Heart left ventricle (tissue), 16 donors: ENCODE measurements around the gene DCDC2. TPM values are rescaled to one million over a fixed set of nuclear protein-coding genes. Genes with fewer than 3 reads are reported as not detected.
"Not testable (repeated sequence)": the region's sequence is repeated elsewhere in the genome, so short reads cannot be mapped to it uniquely, and the experiment has no call there.

Source experiments
- ATAC-seq, 4 donors: fragments of 200-7000 bp; cut with Tn5 transposase; one replicate each; pipeline ENCODE4 v1.9.1; 2020 to 2022; ENCODE audit warnings: moderate library complexity in 4 of 4, mild to moderate bottlenecking in 3 of 4, moderate number of reproducible peaks in 1 of 4
- DNase-seq, 5 donors: peaks; one replicate each; pipeline ENCODE4 v3.0.0-alpha.2; 2020
- H3K27ac ChIP-seq, 12 donors: fragments of 200-600 bp; sonication (generic) in 4 of 12; one replicate each; pipeline versions ENCODE4 v1.5.0 to v1.8.0; 2016 to 2022; ENCODE audit warnings: mild to moderate bottlenecking in 2 of 12
- H3K27me3 ChIP-seq, 9 donors: fragments of 200-600 bp; sonication (generic) in 2 of 9; one replicate each; pipeline versions ENCODE4 v1.5.1 to v1.8.0; 2016 to 2022; ENCODE audit warnings: mild to moderate bottlenecking in 3 of 9
- H3K36me3 ChIP-seq, 9 donors: fragments of 200-600 bp; sonication (generic) in 2 of 9; one replicate each; pipeline versions ENCODE4 v1.5.0 to v1.8.0; 2018 to 2022; ENCODE audit warnings: mild to moderate bottlenecking in 2 of 9
- H3K4me1 ChIP-seq, 12 donors: fragments of 200-600 bp; sonication (generic) in 4 of 12; one replicate each; pipeline versions ENCODE4 v1.5.0 to v1.8.0; 2016 to 2022; ENCODE audit warnings: mild to moderate bottlenecking in 3 of 12
- H3K4me3 ChIP-seq, 12 donors: fragments of 200-600 bp; sonication (generic) in 4 of 12; one replicate each; pipeline versions ENCODE4 v1.5.0 to v1.8.0; 2017 to 2022; ENCODE audit warnings: mild to moderate bottlenecking in 9 of 12, moderate library complexity in 4 of 12
- H3K9me3 ChIP-seq, 12 donors: fragments of 200-600 bp; sonication (generic) in 4 of 12; one replicate each; pipeline versions ENCODE4 v1.5.0 to v1.8.0; 2016 to 2022; ENCODE audit warnings: mild to moderate bottlenecking in 1 of 12
- POLR2A ChIP-seq, 2 donors: fragments of 450-650 bp; IDR thresholded peaks; one replicate each; pipeline ENCODE4 v1.6.1; 2017; ENCODE audit warnings: antibody characterized with exemption in 2 of 2, mild to moderate bottlenecking in 2 of 2, moderate library complexity in 2 of 2
- WGBS, 4 donors: extraction: QIAGEN DNeasy Blood & Tissue Kit in 2 of 4; methylation state at CpG; one replicate each; pipeline versions ENCODE4 v1.1.5 to v1.1.7; 2013 to 2018; 5-methylcytosine and 5-hydroxymethylcytosine counted together
- intact Hi-C, 10 donors: fragments of 100-400 bp; cut with DNase I; formaldehyde crosslinking; loops; one replicate each; pipeline versions ENCODE4 v1.11.1 to v1.14.2; 2022
- polyA plus RNA-seq, 2 donors: library from polyadenylated mRNA; stranded (reverse); fragments of 200-250 nt; gene quantifications; one replicate each; pipeline ENCODE4 v1.2.3, GENCODE V29; 2013
- total RNA-seq, 9 donors: library from RNA; depleted of rRNA in 2 of 9; stranded (reverse); fragments of >200 nt in 2 of 9; fragmentation: NEBNext Ultra II Directional in 3 of 9; extraction: Animal tissue kit (Norgen Biotek cat#: 25700) in 3 of 9; gene quantifications; one replicate each; pipeline versions ENCODE4 v1.1.0 to v1.2.4, GENCODE V29; 2016 to 2023
- TF ChIP-seq, protein P1 (sequence below), 12 donors: fragments of 200-600 bp; sonication (generic) in 4 of 12; IDR thresholded peaks; one replicate each; pipeline versions ENCODE4 v1.5.0 to v1.8.0; 2018 to 2022; ENCODE audit warnings: antibody characterized with exemption in 12 of 12, mild to moderate bottlenecking in 5 of 12
- donor health status: ischemic (EF 13 %, LVEDD 7.1; RV severe dilation, severe dysfunction).
- donor health status: healthy with polysubstance abuse.
- donor health status: DM: no; HTN: yes; CAD: no.
- donor health status: DM: no; HTN: no; CAD: no.
- donor health status: ischemic (EF 25% LVEDD 6.9; RV normal size, moderate dysfunction).
- donor health status: ischemic (EF 25% LVEDD 5.7; RV mildly dilated, moderate dysfunction).
- donor health status: healthy.
- donor health status: DM: yes; HTN: yes; CAD: no.
- donor health status: ischemic (EF 35%, LVEDD 5.7; RV mildly dilated, moderate dysfunction).
- donor health status: nonischemic (EF 11% LVEDD 7.7; RV severe dilation, severe dysfunction).
- donor health status: DM: yes; HTN: yes; CAD: no.
- donor health status: PGD.
- donor health status: ischemic (EF 29% LVEDD 5.4; RV normal size, mild dysfunction).
- donor health status: nonischemic (EF 23%, LVEDD 6.1; RV moderate dilation, normal function).

Gene DCDC2
- total and polyA plus RNA-seq, 11 donors: 0.05 to 0.16 TPM; not detected in 9

DNA sequence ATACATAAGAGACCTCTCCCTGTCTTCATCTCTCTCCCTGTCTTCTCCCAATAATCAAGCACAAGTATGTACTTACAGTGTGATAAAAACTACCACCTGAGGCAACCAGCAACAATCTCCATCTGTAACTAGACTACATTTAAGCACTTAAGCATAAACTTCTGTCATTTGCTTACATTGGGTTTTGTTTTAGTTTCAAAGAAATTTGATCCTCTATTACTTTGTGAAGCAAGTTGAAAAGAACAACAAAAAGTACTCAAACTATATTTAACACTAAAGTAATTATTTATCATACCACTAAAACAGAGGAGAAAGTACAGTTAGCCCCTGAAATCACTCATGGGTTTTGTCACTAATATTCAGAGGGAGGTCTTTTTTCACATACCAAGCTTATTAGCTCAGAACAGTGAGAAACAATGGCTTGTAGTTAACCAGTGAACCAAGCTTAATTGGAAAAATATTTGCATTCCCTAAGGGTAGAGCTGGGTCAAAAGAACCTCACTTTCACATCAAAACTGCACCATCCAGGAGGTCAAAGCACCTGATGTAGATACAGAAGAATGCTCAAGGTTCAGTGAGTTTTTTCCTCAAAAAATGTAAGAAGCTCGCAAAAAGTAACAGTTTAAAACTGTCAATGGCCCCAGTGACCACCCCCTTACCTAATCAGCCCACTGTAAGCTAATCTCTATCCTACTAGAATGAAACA, 34.1 kb downstream of the DCDC2 start:
- intact Hi-C loops: no loop called here
- peaks cover 0 to 9% (median 0%) of the 10 kb centered on the region in 9 donors for H3K27me3 ChIP-seq
- ATAC-seq (no peak), DNase-seq (no peak)
- WGBS, 4 donors: 71 to 89% (median 79%) methylated on average over 1 of the region's 1 CpG
- H3K4me3 ChIP-seq: no peak overlapping the region
- H3K27ac ChIP-seq: no peak overlapping the region
- H3K4me1 ChIP-seq: no peaks in the 10 kb centered on the region
- TF ChIP-seq, protein P1, sequence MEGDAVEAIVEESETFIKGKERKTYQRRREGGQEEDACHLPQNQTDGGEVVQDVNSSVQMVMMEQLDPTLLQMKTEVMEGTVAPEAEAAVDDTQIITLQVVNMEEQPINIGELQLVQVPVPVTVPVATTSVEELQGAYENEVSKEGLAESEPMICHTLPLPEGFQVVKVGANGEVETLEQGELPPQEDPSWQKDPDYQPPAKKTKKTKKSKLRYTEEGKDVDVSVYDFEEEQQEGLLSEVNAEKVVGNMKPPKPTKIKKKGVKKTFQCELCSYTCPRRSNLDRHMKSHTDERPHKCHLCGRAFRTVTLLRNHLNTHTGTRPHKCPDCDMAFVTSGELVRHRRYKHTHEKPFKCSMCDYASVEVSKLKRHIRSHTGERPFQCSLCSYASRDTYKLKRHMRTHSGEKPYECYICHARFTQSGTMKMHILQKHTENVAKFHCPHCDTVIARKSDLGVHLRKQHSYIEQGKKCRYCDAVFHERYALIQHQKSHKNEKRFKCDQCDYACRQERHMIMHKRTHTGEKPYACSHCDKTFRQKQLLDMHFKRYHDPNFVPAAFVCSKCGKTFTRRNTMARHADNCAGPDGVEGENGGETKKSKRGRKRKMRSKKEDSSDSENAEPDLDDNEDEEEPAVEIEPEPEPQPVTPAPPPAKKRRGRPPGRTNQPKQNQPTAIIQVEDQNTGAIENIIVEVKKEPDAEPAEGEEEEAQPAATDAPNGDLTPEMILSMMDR (IDR thresholded peaks at IDR 0.05): no peak
- no peak for TF ChIP-seq POLR2A (IDR thresholded peaks at IDR 0.05)
- no peaks in the 10 kb centered on the region for H3K9me3 ChIP-seq
- H3K36me3 ChIP-seq: no peaks in the 10 kb centered on the region

DNA sequence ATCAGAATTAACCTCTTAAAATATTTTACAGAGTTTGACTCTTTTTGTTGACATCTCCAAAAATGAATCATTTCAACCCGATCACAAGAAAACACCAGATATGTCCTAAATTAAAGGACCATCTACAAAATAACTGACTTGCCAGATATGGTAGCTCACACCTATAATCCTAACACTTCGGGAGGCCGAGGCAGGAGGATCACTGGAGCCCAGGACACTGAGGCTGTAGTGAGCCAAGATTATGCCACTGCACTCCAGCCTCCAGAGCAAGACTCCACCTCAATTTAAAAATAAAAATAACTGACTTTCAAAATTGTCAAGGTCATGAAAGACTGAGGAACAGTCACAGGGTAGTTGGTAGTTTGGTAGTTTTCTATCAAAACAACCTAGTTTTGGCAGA, 34.9 kb downstream of the DCDC2 start:
- Histone ChIP-seq H3K4me3 (no peak overlapping the region), H3K36me3 (no peaks in the 10 kb centered on the region), H3K27me3 (peaks cover 0 to 5% (median 0%) of the 10 kb centered on the region in 9 donors), H3K4me1 (no peaks in the 10 kb centered on the region), H3K27ac (no peak overlapping the region), H3K9me3 (no peaks in the 10 kb centered on the region)
- no peak for DNase-seq
- no peak for ATAC-seq
- TF ChIP-seq, protein P1 (IDR thresholded peaks at IDR 0.05): no peak
- no peak for TF ChIP-seq POLR2A (IDR thresholded peaks at IDR 0.05)
- intact Hi-C loops: no loop called here
- WGBS, 4 donors: 86 to 95% (median 93%) methylated on average over 3 of the region's 3 CpGs

DNA sequence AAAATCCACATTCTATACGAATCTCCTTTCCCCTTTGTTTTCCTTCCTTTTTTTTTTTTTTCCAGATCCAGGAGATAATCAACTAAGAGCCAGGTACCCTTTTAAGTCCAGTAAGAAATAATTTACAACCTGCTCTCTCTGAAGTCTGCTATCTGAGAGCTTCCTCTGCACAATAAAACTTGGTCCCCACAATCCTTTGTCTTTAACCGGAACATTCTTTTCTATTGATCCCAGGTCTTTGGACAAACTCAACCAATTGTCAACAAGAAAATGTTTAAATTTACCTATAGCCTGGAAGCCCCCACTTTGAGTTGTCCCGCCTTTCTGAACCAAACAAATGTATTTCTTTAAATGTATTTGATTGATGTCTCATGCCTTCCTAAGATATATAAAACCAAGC, 35.4 kb downstream of the DCDC2 start:
- intact Hi-C loops, H3K9me3 ChIP-seq, H3K27me3 ChIP-seq, DNase-seq, H3K4me3 ChIP-seq, ATAC-seq, H3K36me3 ChIP-seq, H3K27ac ChIP-seq, H3K4me1 ChIP-seq: not testable (repeated sequence)
- 79 to 81% (median 79%) methylated on average over 3 of the region's 3 CpGs for WGBS, 4 donors

DNA sequence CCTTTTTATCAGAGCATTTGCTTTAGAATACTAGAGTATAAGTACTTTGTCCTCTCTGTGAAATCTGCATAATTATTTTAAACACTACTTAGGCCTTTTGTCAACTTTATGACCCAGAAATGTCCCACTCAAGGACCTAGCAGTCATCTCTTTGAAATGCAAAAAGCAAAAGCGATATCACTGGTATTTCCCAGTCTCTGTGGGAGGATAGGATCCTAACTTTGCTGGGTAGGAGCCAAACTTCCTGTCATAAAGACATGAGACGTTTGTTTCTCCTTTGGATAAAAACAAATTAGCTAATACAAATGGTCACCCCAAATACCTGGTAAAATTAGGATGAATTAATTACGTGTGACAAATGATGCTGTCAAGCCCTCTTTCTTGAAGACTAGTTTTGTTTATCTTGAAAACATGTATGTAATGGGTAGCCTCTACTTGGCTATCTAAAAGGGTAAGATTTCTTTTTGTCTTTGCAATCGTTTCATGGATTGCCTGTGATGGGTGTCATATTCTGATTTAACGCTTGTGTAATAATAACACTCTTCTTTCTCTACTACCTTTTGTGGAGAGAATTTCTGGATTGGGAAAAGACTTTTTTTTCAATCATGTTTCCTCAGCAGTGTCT, 36.2 kb downstream of the DCDC2 start:
- Histone ChIP-seq H3K36me3 (no peaks in the 10 kb centered on the region), H3K4me1 (no peaks in the 10 kb centered on the region), H3K27ac (no peak overlapping the region), H3K4me3 (no peak overlapping the region), H3K9me3 (no peaks in the 10 kb centered on the region), H3K27me3 (peaks cover 0 to 5% (median 0%) of the 10 kb centered on the region in 9 donors)
- intact Hi-C loops: no loop called here
- TF ChIP-seq, protein P1 (IDR thresholded peaks at IDR 0.05): no peak
- no peak for TF ChIP-seq POLR2A (IDR thresholded peaks at IDR 0.05)
- 21 to 33% (median 27%) methylated on average over 5 of the region's 5 CpGs for WGBS, 4 donors
- ATAC-seq: no peak
- no peak for DNase-seq
